GM23338 (cell line): ENCODE measurements around the gene ICOS.

ENCODE experiments used
- CREB1 ChIP-seq: fragments of 250-450 bp; sonication (Bioruptor Pico); IDR thresholded peaks from 2 replicates; pipeline ENCODE4 v1.5.0; 2020; ENCODE audit warnings: low read depth, mild to moderate bottlenecking, moderate library complexity
- CTCF ChIP-seq, 2 experiments: fragments of 200-600 bp in 1 of 2; sonication (generic) in 1 of 2; conservative IDR thresholded peaks; 2 replicates each; pipeline versions ENCODE4 v1.5.1 to v1.6.1; 2016 to 2017; ENCODE audit warnings: antibody characterized with exemption in 2 of 2, low read depth in 2 of 2, mild to moderate bottlenecking in 2 of 2, moderate library complexity in 1 of 2
- ETS1 ChIP-seq: IDR thresholded peaks from 2 replicates; pipeline ENCODE4 v1.6.1; 2016; ENCODE audit warnings: antibody characterized with exemption
- EZH2 ChIP-seq: fragments of 200-600 bp; sonication (generic); IDR thresholded peaks from one replicate; pipeline ENCODE4 v1.8.0; 2017; ENCODE audit warnings: antibody characterized with exemption, mild to moderate bottlenecking, low read depth; ENCODE audit not compliant: unreplicated experiment
- EZH2phosphoT487 ChIP-seq: fragments of 200-600 bp; sonication (generic); IDR thresholded peaks from one replicate; pipeline ENCODE4 v1.8.1; 2018; ENCODE audit warnings: antibody characterized with exemption; ENCODE audit not compliant: unreplicated experiment
- JUNB ChIP-seq: IDR thresholded peaks from one replicate; pipeline ENCODE4 v1.6.1; 2016; ENCODE audit warnings: antibody characterized with exemption; ENCODE audit not compliant: unreplicated experiment
- NANOG ChIP-seq: IDR thresholded peaks from 2 replicates; pipeline ENCODE4 v1.6.1; 2016; ENCODE audit warnings: antibody characterized with exemption, borderline replicate concordance
- POLR2AphosphoS5 ChIP-seq: IDR thresholded peaks from 2 replicates; pipeline ENCODE4 v1.6.1; 2016; ENCODE audit warnings: antibody characterized with exemption, low read depth
- REST ChIP-seq: IDR thresholded peaks from one replicate; pipeline ENCODE4 v1.6.1; 2018; ENCODE audit warnings: antibody characterized with exemption; ENCODE audit not compliant: unreplicated experiment
- STAT1 ChIP-seq: IDR thresholded peaks from one replicate; pipeline ENCODE4 v1.6.1; 2016; ENCODE audit warnings: antibody characterized with exemption; ENCODE audit not compliant: unreplicated experiment
- ZNF114 ChIP-seq: fragments of 250-450 bp; sonication (Bioruptor Pico); IDR thresholded peaks from 2 replicates; pipeline ENCODE4 v1.5.0; 2020; ENCODE audit warnings: mild to moderate bottlenecking, moderate library complexity

- TF ChIP-seq CTCF (conservative IDR thresholded peaks at IDR 0.05; ENCODE audit: low read depth in 2 of 2) = no peak
- no peak for TF ChIP-seq EZH2
- TF ChIP-seq JUNB = no peak
- TF ChIP-seq POLR2AphosphoS5 = no peak
- no peak for TF ChIP-seq REST
- no peak for TF ChIP-seq NANOG
- TF ChIP-seq EZH2phosphoT487 = no peak
- TF ChIP-seq CREB1 (CRISPR knock-in tag) = no peak
- TF ChIP-seq ETS1 = no peak
- TF ChIP-seq ZNF114 (CRISPR knock-in tag) = no peak
- TF ChIP-seq STAT1 = no peak
Observed at GRCh38 chr2:203988500-203989260, 52.1 kb downstream of the ICOS start.
